ENCODE results near the gene COL5A1. TPM values are rescaled to one million over a fixed set of nuclear protein-coding genes. Genes with fewer than 3 reads are reported as not detected.

The COL5A1 gene
- total and polyA plus RNA-seq, 3 experiments from 2014 or later, result 0.02 to 0.43 (median 0.13) TPM

- ChIA-PET CTCF (no interaction called here), POLR2A (no interaction called here)
- H3K4me3 Mint-ChIP-seq, result no peak overlapping the region
- no peak overlapping the region for H3K27ac Mint-ChIP-seq
- DNase-seq, result no peak
- H3K27me3 Mint-ChIP-seq, result peaks cover 0 to 4% of the 10 kb centered on the region in 2 donors
- H3K27me3 ChIP-seq (ENCODE audit: insufficient read depth, low read length, poor library complexity, severe bottlenecking), result no peaks in the 10 kb centered on the region
- H3K36me3 ChIP-seq (ENCODE audit: insufficient read depth, low read length), result no peaks in the 10 kb centered on the region
- no peak overlapping the region for H3K27ac ChIP-seq (ENCODE audit: low read depth, low read length)
- H3K4me3 ChIP-seq (ENCODE audit: low read length), result no peak overlapping the region
- no peaks in the 10 kb centered on the region for H3K4me1 ChIP-seq (ENCODE audit: insufficient read depth, low read length)
- H3K9me3 Mint-ChIP-seq, result no peaks in the 10 kb centered on the region
- no peaks in the 10 kb centered on the region for H3K4me1 Mint-ChIP-seq
- no peaks in the 10 kb centered on the region for H3K36me3 Mint-ChIP-seq
- no peaks in the 10 kb centered on the region for H3K9me3 ChIP-seq (ENCODE audit: low read length)
Observed at GRCh38 chr9:134733480-134734232, 92.1 kb downstream of the COL5A1 start.

- Histone ChIP-seq H3K27me3 (ENCODE audit: insufficient read depth, low read length, poor library complexity, severe bottlenecking) (peaks cover 3% of the 10 kb centered on the region), H3K4me1 (ENCODE audit: insufficient read depth, low read length) (no peaks in the 10 kb centered on the region), H3K9me3 (ENCODE audit: low read length) (no peaks in the 10 kb centered on the region), H3K27ac (ENCODE audit: low read depth, low read length) (no peak overlapping the region), H3K36me3 (ENCODE audit: insufficient read depth, low read length) (no peaks in the 10 kb centered on the region), H3K4me3 (ENCODE audit: low read length) (no peak overlapping the region)
- Mint-ChIP-seq H3K4me1 (no peaks in the 10 kb centered on the region), H3K9me3 (no peaks in the 10 kb centered on the region), H3K4me3 (no peak overlapping the region), H3K27ac (no peak overlapping the region), H3K36me3 (no peaks in the 10 kb centered on the region), H3K27me3 (peaks cover 2 to 4% of the 10 kb centered on the region in 2 donors)
- ChIA-PET POLR2A (no interaction called here), CTCF (no interaction called here)
- no peak for DNase-seq
Observed at GRCh38 chr9:134734270-134734669, 92.7 kb downstream of the COL5A1 start.

DNA sequence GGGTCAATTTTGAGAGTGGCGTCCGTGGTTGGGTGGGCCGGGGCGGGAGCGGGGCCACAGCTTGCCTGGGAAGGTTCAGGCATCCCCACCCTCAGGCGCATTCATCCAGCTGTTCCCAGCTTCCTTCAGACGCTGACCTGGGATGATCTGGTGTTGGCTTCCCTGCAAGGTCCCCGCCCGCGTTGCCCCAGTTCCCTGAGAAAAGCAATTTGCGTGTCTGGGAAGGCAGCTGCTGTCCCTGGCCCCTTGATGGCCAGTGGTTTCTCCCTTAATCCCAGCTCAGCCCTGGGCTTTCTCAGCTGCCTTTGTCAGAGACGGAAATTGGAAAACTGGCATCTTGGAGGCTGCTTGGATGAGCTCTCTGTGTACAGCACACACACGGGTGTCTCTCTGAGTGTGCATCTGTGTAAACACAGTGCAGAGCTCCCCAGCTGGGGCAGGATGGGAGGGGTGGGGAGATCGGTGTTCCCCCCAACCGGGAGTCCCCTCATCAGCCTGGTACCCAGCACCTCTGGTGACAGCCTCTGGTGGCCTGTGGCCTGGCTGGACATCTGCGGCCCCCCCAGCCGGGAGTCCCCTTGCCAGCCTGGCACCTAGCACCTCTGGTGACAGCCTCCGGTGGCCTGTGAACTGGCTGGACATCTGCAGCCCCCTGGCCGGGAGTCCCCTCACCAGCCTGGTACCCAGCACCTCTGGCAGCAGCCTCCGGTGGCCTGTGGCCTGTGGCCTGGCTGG is 94.0 kb downstream of the COL5A1 start:
- Histone ChIP-seq H3K9me3 (ENCODE audit: low read length) (no peaks in the 10 kb centered on the region), H3K27me3 (ENCODE audit: insufficient read depth, low read length, poor library complexity, severe bottlenecking) (peaks cover 5% of the 10 kb centered on the region), H3K4me1 (ENCODE audit: insufficient read depth, low read length) (no peaks in the 10 kb centered on the region), H3K4me3 (ENCODE audit: low read length) (no peak overlapping the region), H3K27ac (ENCODE audit: low read depth, low read length) (no peak overlapping the region), H3K36me3 (ENCODE audit: insufficient read depth, low read length) (no peaks in the 10 kb centered on the region)
- H3K4me3 Mint-ChIP-seq, result no peak overlapping the region
- no peaks in the 10 kb centered on the region for H3K9me3 Mint-ChIP-seq
- no peak for DNase-seq
- H3K27ac Mint-ChIP-seq, result no peak overlapping the region
- H3K36me3 Mint-ChIP-seq, result no peaks in the 10 kb centered on the region
- H3K27me3 Mint-ChIP-seq, result peaks cover 4 to 6% of the 10 kb centered on the region in 2 donors
- ChIA-PET CTCF (no interaction called here), POLR2A (no interaction called here)
- H3K4me1 Mint-ChIP-seq, result no peaks in the 10 kb centered on the region

GRCh38 chr9:134736791-134737497 is 95.3 kb downstream of the COL5A1 start:
- no peaks in the 10 kb centered on the region for H3K4me1 ChIP-seq (ENCODE audit: insufficient read depth, low read length)
- H3K9me3 ChIP-seq (ENCODE audit: low read length), result no peaks in the 10 kb centered on the region
- POLR2A ChIA-PET, result no interaction called here
- Mint-ChIP-seq H3K4me1 (no peaks in the 10 kb centered on the region), H3K9me3 (no peaks in the 10 kb centered on the region), H3K4me3 (no peak overlapping the region), H3K36me3 (no peaks in the 10 kb centered on the region), H3K27ac (no peak overlapping the region), H3K27me3 (peaks cover 4 to 11% of the 10 kb centered on the region in 2 donors)
- peaks cover 5% of the 10 kb centered on the region for H3K27me3 ChIP-seq (ENCODE audit: insufficient read depth, low read length, poor library complexity, severe bottlenecking)
- CTCF ChIA-PET, result no interaction called here
- no peaks in the 10 kb centered on the region for H3K36me3 ChIP-seq (ENCODE audit: insufficient read depth, low read length)
- H3K4me3 ChIP-seq (ENCODE audit: low read length), result no peak overlapping the region
- H3K27ac ChIP-seq (ENCODE audit: low read depth, low read length), result no peak overlapping the region
- no peak for DNase-seq

- H3K36me3 Mint-ChIP-seq, result no peaks in the 10 kb centered on the region
- Histone ChIP-seq H3K9me3 (ENCODE audit: low read length) (no peaks in the 10 kb centered on the region), H3K4me1 (ENCODE audit: insufficient read depth, low read length) (no peaks in the 10 kb centered on the region), H3K27me3 (ENCODE audit: insufficient read depth, low read length, poor library complexity, severe bottlenecking) (peaks cover 5% of the 10 kb centered on the region), H3K36me3 (ENCODE audit: insufficient read depth, low read length) (no peaks in the 10 kb centered on the region), H3K27ac (ENCODE audit: low read depth, low read length) (no peak overlapping the region), H3K4me3 (ENCODE audit: low read length) (no peak overlapping the region)
- peaks cover 2 to 11% of the 10 kb centered on the region in 2 donors for H3K27me3 Mint-ChIP-seq
- CTCF ChIA-PET, result no interaction called here
- no peaks in the 10 kb centered on the region for H3K4me1 Mint-ChIP-seq
- H3K4me3 Mint-ChIP-seq, result no peak overlapping the region
- H3K27ac Mint-ChIP-seq, result no peak overlapping the region
- no peaks in the 10 kb centered on the region for H3K9me3 Mint-ChIP-seq
- POLR2A ChIA-PET, result no interaction called here
- DNase-seq, result no peak
Observed at GRCh38 chr9:134737842-134738580, 96.4 kb downstream of the COL5A1 start.

- DNase-seq, result peak in 4 of 5 donors; percentile 4 to 10 (median 6)
- POLR2A ChIA-PET, result no interaction called here
- Histone ChIP-seq H3K36me3 (ENCODE audit: insufficient read depth, low read length) (no peaks in the 10 kb centered on the region), H3K4me1 (ENCODE audit: insufficient read depth, low read length) (no peaks in the 10 kb centered on the region), H3K27ac (ENCODE audit: low read depth, low read length) (no peak overlapping the region), H3K27me3 (ENCODE audit: insufficient read depth, low read length, poor library complexity, severe bottlenecking) (peaks cover 5% of the 10 kb centered on the region), H3K9me3 (ENCODE audit: low read length) (no peaks in the 10 kb centered on the region), H3K4me3 (ENCODE audit: low read length) (no peak overlapping the region)
- H3K4me1 Mint-ChIP-seq, result no peaks in the 10 kb centered on the region
- CTCF ChIA-PET, result no interaction called here
- H3K27ac Mint-ChIP-seq, result no peak overlapping the region
- H3K36me3 Mint-ChIP-seq, result no peaks in the 10 kb centered on the region
- H3K9me3 Mint-ChIP-seq, result no peaks in the 10 kb centered on the region
- no peak overlapping the region for H3K4me3 Mint-ChIP-seq
- peaks cover 2 to 11% of the 10 kb centered on the region in 2 donors for H3K27me3 Mint-ChIP-seq
Observed at GRCh38 chr9:134738869-134739659, 97.5 kb downstream of the COL5A1 start.

- no peaks in the 10 kb centered on the region for H3K4me1 ChIP-seq (ENCODE audit: insufficient read depth, low read length)
- CTCF ChIA-PET, result interaction anchor here (1.3 kb wide), 1 partner anchor 290 kb away, joined by 4 read pairs; no protein-coding TSS in a partner anchor
- POLR2A ChIA-PET, result no interaction called here
- peaks cover 2 to 11% of the 10 kb centered on the region in 2 donors for H3K27me3 Mint-ChIP-seq
- peaks cover 5% of the 10 kb centered on the region for H3K27me3 ChIP-seq (ENCODE audit: insufficient read depth, low read length, poor library complexity, severe bottlenecking)
- H3K36me3 Mint-ChIP-seq, result no peaks in the 10 kb centered on the region
- H3K9me3 ChIP-seq (ENCODE audit: low read length), result no peaks in the 10 kb centered on the region
- no peaks in the 10 kb centered on the region for H3K4me1 Mint-ChIP-seq
- no peak overlapping the region for H3K4me3 ChIP-seq (ENCODE audit: low read length)
- no peak overlapping the region for H3K27ac ChIP-seq (ENCODE audit: low read depth, low read length)
- H3K27ac Mint-ChIP-seq, result no peak overlapping the region
- no peaks in the 10 kb centered on the region for H3K9me3 Mint-ChIP-seq
- no peak for DNase-seq
- H3K4me3 Mint-ChIP-seq, result no peak overlapping the region
- H3K36me3 ChIP-seq (ENCODE audit: insufficient read depth, low read length), result no peaks in the 10 kb centered on the region
Observed at GRCh38 chr9:134739660-134739968, 98.0 kb downstream of the COL5A1 start.
